GM12891 (cell line): ENCODE results near the gene FGFR1OP2.

Source experiments
- DNase-seq: peaks from one replicate; pipeline ENCODE4 v3.0.0; 2011; ENCODE audit warnings: low spot score; ENCODE audit not compliant: insufficient read length
- FAIRE-seq: peaks from 2 replicates; lab custom pipeline; 2011; peaks lifted over from hg19 to GRCh38; lab: Jason Lieb, UNC
- PAX5 ChIP-seq: IDR thresholded peaks from 2 replicates; pipeline ENCODE4 v1.6.1; 2011; ENCODE audit warnings: low read length, moderate library complexity, mild to moderate bottlenecking; ENCODE audit not compliant: insufficient read depth, severe bottlenecking
- POLR2A ChIP-seq: IDR thresholded peaks from 2 replicates; pipeline ENCODE4 v1.6.1; 2011; ENCODE audit warnings: low read depth, low read length, control low read depth
- POLR2AphosphoS5 ChIP-seq: IDR thresholded peaks from 2 replicates; pipeline ENCODE4 v1.6.1; 2011; ENCODE audit warnings: low read depth, low read length, control low read depth
- POU2F2 ChIP-seq: IDR thresholded peaks from 2 replicates; pipeline ENCODE4 v1.6.1; 2011; ENCODE audit warnings: low read depth, mild to moderate bottlenecking, control low read depth, low read length, moderate library complexity
- SPI1 ChIP-seq: IDR thresholded peaks from 2 replicates; pipeline ENCODE4 v1.6.1; 2011; ENCODE audit warnings: low read depth, low read length, control low read depth
- TAF1 ChIP-seq: IDR thresholded peaks from 2 replicates; pipeline ENCODE4 v1.6.1; 2011; ENCODE audit warnings: low read depth, low read length, control low read depth

FGFR1OP2 gene

DNA sequence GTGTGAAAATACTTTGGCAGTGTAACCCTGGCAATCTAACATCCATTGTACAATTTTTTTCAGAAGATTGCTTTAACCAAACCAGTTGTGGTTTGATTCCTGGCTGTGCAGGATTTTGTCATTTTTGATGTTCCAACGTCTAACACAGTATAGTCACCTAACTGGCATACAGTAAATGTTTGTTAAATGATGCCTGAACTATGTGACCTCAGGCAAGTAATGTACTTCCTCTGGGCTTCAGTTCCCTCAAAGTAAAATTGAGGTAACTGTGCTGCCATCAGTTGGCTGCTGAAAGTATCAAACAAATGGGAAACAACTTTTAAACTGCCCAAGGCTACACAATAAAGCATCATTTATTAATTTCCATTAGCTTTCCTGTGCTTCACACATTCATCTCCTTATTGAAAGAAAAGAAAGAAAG, 71.6 kb downstream of the FGFR1OP2 start:
- TF ChIP-seq SPI1 (0 out of 2 replicates have a peak, but pooled peaks have one; percentile 17), POU2F2 (no peak)
- peak; percentile 69 for FAIRE-seq
- no peak for DNase-seq

DNA sequence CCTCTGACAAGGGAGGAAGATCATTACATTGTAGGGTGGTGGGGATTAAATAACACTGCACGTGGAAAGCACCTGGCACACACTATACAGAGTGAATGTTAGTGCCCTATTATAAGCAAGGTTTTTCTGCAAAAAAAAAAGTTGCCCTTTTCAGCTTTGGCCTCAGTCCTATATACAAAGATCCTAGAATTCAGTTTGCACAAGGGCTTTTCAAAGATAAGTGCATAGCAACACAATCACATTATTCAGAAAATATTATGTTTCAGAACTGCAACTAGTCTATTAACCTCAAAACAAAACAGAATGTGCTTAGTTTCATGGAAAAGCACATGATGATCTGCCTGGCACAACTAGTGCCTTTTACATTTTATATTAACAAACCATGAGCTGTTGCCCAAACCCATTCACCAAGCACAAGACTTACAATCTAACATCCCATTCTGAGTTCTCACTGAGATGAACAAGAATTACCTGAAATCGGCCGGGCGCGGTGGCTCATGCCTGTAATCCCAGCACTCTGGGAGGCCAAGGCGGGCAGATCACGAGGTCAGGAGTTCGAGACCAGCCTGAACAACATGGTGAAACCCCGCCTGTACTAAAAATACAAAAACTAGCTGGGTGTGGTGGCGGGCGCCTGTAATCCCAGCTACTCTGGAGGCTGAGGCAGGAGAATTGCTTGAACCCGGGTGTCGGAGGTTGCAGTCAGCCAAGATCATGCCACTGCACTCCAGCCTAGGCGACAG, 74.1 kb downstream of the FGFR1OP2 start:
- DNase-seq (no peak), FAIRE-seq (no peak)
- TF ChIP-seq POLR2AphosphoS5: no peak
- TF ChIP-seq POLR2A: no peak
- TF ChIP-seq PAX5: no peak
- TF ChIP-seq TAF1: no peak
- no peak for TF ChIP-seq POU2F2
- TF ChIP-seq SPI1: no peak

DNA sequence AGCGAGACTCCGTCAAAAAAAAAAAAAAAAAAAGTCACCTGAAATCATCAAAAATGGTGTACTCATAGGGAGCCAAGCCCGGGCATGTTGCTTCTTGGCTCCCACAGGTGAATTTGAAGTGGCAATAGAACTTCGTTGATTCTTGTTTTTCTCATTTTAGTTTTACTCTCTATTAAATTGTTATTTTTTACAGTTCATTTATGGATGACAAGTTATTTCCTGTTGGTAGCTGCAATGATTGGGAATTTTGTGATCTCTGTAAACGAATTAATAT, 74.6 kb downstream of the FGFR1OP2 start:
- DNase-seq: no peak

GRCh38 chr12:27013611-27014084, 75.4 kb downstream of the FGFR1OP2 start:
- FAIRE-seq: no peak
- TF ChIP-seq POLR2A (no peak), TAF1 (no peak), POU2F2 (no peak)
- peak; percentile 6 for DNase-seq

More for the DNA sequence above, 74.6 kb downstream of the FGFR1OP2 start:
- FAIRE-seq: no peak
- TF ChIP-seq PAX5 (no peak), POU2F2 (no peak), SPI1 (no peak), POLR2A (no peak), TAF1 (no peak), POLR2AphosphoS5 (no peak)

DNA sequence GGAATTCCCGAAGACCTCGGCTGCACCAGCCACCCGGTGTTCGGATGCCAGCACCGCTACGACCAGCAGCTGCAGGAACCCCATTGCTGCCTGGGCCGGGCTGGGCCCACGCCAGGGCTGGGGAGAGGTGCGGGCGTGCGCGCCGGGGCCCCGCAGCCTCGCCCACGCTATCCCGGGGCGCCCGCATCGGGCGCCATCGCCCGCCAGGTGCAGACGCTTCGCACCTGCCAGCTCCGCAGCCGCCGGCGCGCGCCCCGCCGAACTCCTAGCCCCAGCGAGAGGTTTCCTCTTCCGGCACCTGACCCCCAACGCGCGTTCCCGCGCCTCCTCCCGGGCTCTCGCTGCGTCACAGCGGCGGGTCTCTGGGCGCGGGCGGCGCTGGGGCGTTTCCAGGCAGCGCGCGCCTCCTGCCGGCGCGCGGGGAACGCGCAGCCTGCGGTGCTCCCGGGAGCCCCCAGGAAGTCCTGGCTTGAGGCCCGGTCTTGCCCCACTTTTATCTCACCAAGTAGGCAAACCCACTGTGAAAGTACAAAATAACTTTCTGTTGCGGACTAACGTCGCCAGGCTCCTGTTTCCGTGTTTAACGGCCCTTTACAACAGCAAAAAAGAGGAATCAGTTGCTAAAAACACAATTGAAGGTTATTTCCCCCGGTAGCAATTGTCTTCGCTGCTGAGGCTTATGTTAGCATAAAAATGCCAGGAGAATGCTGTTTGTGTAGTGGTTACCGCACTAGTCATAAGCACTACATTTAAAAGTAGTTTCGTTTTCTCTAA, 76.0 kb downstream of the FGFR1OP2 start, which contains the start of gene TM7SF3:
Gene TM7SF3 (minus strand): TSS at position 300 of the 774 bp plus-strand sequence. CDS start 216 bp downstream, at position 84.
- FAIRE-seq (peak; percentile 95), DNase-seq (peak; percentile 86)
- TF ChIP-seq PAX5 (peak; percentile 74), SPI1 (peak; percentile 28), POLR2AphosphoS5 (peak; percentile 39; the same call in 1 of the 2 replicates), TAF1 (peak; percentile 58), POU2F2 (peak; percentile 74; the same call in 1 of the 2 replicates), POLR2A (peak; percentile 78)

- DNase-seq (no peak), FAIRE-seq (no peak)
- TF ChIP-seq TAF1 (no peak), POLR2A (no peak), PAX5 (no peak), SPI1 (no peak), POU2F2 (no peak), POLR2AphosphoS5 (no peak)
Measured at GRCh38 chr12:27014859-27015729, 76.8 kb downstream of the FGFR1OP2 start.

DNA sequence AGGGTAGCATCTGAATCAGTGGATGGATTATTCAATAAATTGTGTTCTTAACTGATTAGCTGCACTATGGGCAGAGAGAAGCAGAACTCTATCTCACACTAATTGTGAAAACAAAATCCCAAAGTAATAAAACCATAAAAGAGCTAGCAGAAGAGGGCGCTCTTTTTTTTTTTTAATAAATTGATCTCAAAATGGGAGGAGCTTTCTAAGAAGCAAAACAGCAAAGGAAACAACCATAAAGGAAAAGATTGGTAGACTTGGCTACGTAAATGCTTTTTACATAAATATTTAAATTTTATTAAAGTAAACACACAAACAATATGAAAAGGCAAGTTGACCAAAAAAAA, 77.4 kb downstream of the FGFR1OP2 start:
- DNase-seq: no peak
- FAIRE-seq: no peak
- TF ChIP-seq POU2F2: no peak
- TF ChIP-seq PAX5: no peak
- no peak for TF ChIP-seq TAF1
- no peak for TF ChIP-seq POLR2A
- no peak for TF ChIP-seq SPI1
- TF ChIP-seq POLR2AphosphoS5: no peak
